ENCODE data around the gene RAPGEF2. TPM values are rescaled to one million over a fixed set of nuclear protein-coding genes. Genes with fewer than 3 reads are reported as not detected.

Gene RAPGEF2
- total and polyA plus RNA-seq, 11 donors: 10.6 to 75.9 (median 51.2) TPM

DNA sequence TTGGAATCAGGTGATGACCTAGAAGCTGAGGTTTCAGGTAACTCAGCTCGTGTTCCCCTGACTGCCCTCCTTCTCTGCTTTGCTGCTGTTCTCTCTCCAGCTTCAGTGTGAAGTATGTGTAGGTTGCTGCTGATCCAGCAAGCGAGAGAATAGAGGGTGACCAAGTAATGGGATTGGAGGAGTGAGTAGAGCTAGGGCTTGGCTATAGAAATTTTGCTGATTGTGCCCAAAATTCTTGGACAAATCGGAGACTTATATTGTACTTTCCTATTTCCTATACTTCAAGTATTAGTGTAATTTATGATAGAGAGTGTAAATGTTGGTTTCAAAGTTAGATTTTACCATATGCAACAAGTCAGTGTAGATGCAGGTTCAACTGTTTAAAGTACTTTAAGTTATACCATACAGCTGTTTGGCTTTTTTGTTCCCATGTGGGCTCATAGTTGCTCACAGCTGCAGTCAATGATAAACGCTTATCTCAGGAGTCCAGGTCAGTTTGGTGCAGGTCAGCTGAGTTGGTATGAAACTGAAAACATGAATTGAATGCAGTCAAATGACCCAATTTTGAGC, 48.0 kb downstream of the RAPGEF2 start:
- ATAC-seq (peak in 1 of 4 donors; percentile 28), DNase-seq (no peak)
- Histone ChIP-seq H3K27me3 (no peaks in the 10 kb centered on the region), H3K36me3 (no peaks in the 10 kb centered on the region), H3K9me3 (no peaks in the 10 kb centered on the region), H3K4me1 (peaks cover 0 to 86% (median 49%) of the 10 kb centered on the region in 12 donors), H3K4me3 (no peak overlapping the region), H3K27ac (no peak overlapping the region)
- TF ChIP-seq, protein P1, sequence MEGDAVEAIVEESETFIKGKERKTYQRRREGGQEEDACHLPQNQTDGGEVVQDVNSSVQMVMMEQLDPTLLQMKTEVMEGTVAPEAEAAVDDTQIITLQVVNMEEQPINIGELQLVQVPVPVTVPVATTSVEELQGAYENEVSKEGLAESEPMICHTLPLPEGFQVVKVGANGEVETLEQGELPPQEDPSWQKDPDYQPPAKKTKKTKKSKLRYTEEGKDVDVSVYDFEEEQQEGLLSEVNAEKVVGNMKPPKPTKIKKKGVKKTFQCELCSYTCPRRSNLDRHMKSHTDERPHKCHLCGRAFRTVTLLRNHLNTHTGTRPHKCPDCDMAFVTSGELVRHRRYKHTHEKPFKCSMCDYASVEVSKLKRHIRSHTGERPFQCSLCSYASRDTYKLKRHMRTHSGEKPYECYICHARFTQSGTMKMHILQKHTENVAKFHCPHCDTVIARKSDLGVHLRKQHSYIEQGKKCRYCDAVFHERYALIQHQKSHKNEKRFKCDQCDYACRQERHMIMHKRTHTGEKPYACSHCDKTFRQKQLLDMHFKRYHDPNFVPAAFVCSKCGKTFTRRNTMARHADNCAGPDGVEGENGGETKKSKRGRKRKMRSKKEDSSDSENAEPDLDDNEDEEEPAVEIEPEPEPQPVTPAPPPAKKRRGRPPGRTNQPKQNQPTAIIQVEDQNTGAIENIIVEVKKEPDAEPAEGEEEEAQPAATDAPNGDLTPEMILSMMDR (IDR thresholded peaks at IDR 0.05): no peak
- no peak for TF ChIP-seq POLR2A (IDR thresholded peaks at IDR 0.05)
- intact Hi-C loops (cut with DNase I): loop anchor here in 2 of 10 donors (5.0 kb wide), 2 partner anchors 34 to 39 kb away; no protein-coding TSS in a partner anchor
- WGBS, 4 donors: 58 to 72% (median 63%) methylated on average over 4 of the region's 4 CpGs

DNA sequence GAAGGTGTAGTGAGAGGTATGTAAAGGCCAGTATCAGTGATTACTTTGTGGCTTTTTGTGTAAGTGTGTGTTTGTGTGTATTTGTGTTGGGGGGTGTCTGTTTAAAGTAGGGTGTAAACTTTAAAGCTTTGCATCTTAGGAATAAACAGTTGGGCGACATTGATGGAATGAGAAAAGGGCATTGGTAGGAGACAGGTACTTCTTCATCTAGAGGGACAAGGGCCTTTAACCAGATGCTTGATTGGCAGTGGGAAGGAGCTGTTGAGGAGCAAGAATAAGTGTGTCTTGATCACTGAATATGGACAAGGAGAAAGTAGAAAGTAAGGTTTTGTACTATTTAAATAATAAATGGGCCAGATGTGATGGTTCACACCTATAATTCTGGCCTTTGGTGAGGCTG, 48.8 kb downstream of the RAPGEF2 start:
- no peak overlapping the region for H3K4me3 ChIP-seq
- H3K36me3 ChIP-seq: no peaks in the 10 kb centered on the region
- TF ChIP-seq, protein P1 (IDR thresholded peaks at IDR 0.05): no peak
- TF ChIP-seq POLR2A (IDR thresholded peaks at IDR 0.05): no peak
- H3K9me3 ChIP-seq: no peaks in the 10 kb centered on the region
- H3K27me3 ChIP-seq: no peaks in the 10 kb centered on the region
- ATAC-seq: no peak
- intact Hi-C loops (cut with DNase I): loop anchor here in 2 of 10 donors (5.0 kb wide), 2 partner anchors 34 to 39 kb away; no protein-coding TSS in a partner anchor
- 95 to 97% (median 96%) methylated on average over 1 of the region's 1 CpG for WGBS, 4 donors
- no peak overlapping the region for H3K27ac ChIP-seq
- peaks cover 0 to 83% (median 46%) of the 10 kb centered on the region in 12 donors for H3K4me1 ChIP-seq
- no peak for DNase-seq

DNA sequence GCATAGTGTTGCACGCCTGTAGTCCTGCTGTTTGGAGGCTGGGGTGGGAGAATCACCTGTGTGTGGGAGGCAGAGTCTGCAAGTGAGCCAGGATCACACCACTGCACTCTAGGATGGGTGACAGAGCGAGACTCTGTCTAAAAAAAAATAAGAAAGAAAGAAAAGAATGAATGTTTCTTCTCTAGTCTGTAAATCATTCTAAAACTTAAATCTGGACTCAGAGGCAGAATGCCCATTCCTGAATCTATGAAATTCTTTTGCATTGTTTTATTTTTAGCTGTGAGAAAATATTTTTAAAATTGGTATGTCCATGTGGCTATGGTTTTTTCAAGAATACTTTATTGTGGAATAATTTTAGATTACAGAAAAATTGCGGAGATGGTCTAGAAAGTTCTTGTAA, 49.3 kb downstream of the RAPGEF2 start:
- no peak for ATAC-seq
- WGBS, 4 donors: 90 to 94% (median 92%) methylated on average over 3 of the region's 3 CpGs
- peaks cover 0 to 83% (median 47%) of the 10 kb centered on the region in 12 donors for H3K4me1 ChIP-seq

DNA sequence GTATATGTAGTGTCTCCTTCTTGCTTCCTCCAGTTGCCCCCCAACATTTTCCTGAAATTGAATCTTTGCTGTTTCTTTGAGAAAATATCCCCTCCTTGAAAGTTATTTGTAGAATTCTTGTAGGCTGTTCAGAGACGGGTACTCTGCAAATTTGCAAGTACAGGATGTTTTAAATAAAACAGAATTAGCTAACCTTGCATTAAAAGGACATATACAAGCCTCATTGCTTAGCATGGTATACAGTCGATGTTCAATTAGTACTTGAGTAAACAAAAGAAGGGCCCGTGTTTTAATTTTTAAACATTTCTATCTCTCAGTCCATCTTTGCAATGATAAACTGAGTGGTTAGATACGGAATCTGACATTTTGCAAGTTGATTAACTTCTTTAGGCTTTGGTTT, 50.8 kb downstream of the RAPGEF2 start:
- no peak overlapping the region for H3K4me3 ChIP-seq
- intact Hi-C loops (cut with DNase I): loop anchor here in 2 of 10 donors (5.0 kb wide), 2 partner anchors 36 to 41 kb away; no protein-coding TSS in a partner anchor
- no peaks in the 10 kb centered on the region for H3K36me3 ChIP-seq
- H3K9me3 ChIP-seq: no peaks in the 10 kb centered on the region
- no peak for TF ChIP-seq POLR2A (IDR thresholded peaks at IDR 0.05)
- H3K4me1 ChIP-seq: peaks cover 0 to 89% (median 54%) of the 10 kb centered on the region in 12 donors
- WGBS, 4 donors: 64 to 75% (median 67%) methylated on average over 4 of the region's 4 CpGs
- no peak overlapping the region for H3K27ac ChIP-seq
- H3K27me3 ChIP-seq: no peaks in the 10 kb centered on the region
- no peak for DNase-seq
- ATAC-seq: no peak

More for the DNA sequence above, 49.3 kb downstream of the RAPGEF2 start:
- intact Hi-C loops (cut with DNase I): loop anchor here in 2 of 10 donors (5.0 kb wide), 2 partner anchors 35 to 40 kb away; no protein-coding TSS in a partner anchor
- H3K36me3 ChIP-seq: no peaks in the 10 kb centered on the region
- no peak overlapping the region for H3K27ac ChIP-seq
- TF ChIP-seq, protein P1 (IDR thresholded peaks at IDR 0.05): no peak
- no peak for TF ChIP-seq POLR2A (IDR thresholded peaks at IDR 0.05)
- no peak overlapping the region for H3K4me3 ChIP-seq
- H3K9me3 ChIP-seq: no peaks in the 10 kb centered on the region
- H3K27me3 ChIP-seq: no peaks in the 10 kb centered on the region
- no peak for DNase-seq
